Fibroblast of peridontal ligament (primary cell): ENCODE data around the gene BCAS1.
A peak's percentile ranks its signal among the peaks of the same experiment; 100 is the strongest.
"Not testable (repeated sequence)": the region's sequence is repeated elsewhere in the genome, so short reads cannot be mapped to it uniquely, and the experiment has no call there.

Experiments used
- DNase-seq: peaks from one replicate; pipeline ENCODE4 v3.0.0-alpha.2; 2010; ENCODE audit errors: extremely low read depth

Gene BCAS1

DNA sequence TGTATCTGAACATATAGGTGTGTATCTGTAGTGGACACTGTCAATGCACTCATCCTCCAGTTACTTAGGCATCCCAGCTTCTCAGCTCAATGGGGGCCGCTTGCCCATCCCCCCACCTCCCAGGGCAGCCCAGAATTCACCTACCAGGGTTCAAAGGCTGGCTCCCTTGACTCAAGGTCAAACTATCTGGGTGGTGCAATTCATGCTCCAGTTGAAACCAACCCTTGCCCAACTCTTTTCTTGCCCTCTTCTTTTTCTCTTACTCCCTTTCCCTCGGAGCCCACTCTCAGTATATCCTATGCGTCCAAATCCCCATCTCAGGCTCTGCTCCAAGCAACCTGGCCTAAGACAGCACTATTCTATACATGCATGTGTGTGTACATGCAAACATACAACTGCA is 127.4 kb downstream of the BCAS1 start:
- no peak for DNase-seq

DNA sequence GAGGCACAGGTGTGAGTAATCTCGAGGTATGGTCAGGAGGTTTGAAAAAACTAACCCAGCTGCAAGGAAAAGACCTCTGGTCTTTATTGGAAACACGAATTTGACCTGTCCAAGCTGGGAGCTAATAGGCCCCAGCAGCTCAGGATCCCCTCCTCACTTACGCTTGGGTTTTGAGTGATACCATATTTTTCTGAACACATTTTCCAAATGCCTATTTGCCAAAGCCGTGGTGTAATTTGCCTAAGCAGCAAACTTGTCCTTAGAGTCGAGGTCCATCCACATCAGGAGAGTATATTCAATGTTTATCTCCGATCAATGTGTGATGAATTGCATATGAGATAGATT is 128.0 kb downstream of the BCAS1 start:
- DNase-seq, result no peak

DNA sequence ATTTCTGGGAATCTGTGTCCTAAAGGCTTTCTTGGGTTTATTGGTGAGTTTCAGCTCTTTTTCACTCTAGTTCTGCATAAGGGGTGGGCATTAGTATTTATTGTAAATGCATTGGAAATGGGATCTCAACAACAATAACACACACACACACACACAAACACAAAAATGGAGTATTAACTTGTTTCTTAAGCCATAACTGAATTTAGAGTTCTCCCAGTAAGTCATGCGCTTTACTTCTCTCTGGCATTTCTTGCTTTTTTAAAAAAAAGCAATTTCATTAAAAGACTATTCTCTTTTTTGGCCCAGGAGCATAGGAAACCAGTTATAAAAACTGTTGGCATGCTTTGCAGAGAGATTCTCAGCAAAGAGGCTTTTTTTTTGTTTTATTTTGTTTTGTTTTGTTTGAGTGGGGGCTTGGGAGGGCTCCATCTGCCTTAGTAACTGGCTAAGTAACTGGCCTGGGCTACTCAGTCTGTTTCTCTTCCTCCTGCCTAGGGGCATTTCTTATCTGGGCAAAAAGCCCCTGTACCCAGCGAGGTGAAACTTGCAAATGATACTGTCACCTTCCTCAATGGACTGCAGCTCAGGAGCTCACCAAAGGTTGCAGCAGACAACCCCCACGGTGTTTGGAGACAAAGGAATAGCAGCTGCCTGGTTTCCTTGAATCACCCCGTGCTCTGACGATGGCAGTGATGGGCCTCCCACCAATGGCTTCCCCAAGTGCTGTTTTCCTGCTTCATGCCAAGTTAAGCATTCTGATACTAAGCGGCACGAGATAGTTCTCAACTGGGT is 128.5 kb downstream of the BCAS1 start:
- no peak for DNase-seq

- DNase-seq, result peak; percentile 88
Measured at GRCh38 chr20:53940907-53941545, 129.4 kb downstream of the BCAS1 start.

DNA sequence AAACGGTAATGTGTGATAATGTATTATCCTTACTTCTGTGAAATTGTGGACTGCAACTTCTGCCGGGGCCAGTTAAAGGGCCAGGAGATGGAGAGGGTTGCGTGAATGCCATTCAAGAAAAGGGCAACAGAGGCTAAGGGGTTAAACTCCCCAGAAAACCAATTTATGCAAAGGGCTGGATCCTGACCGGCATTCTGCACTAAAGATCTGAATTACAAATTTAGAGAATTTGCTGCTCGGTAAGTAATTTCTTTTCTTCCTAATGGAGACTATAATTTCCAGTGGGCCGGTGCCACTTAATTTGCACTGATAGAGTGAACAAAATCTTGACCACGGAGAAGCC is 130.1 kb downstream of the BCAS1 start:
- DNase-seq, result no peak

- DNase-seq, result peak; percentile 98
Measured at GRCh38 chr20:53939572-53940359, 130.6 kb downstream of the BCAS1 start.

- no peak for DNase-seq
Measured at GRCh38 chr20:53939190-53939571, 131.2 kb downstream of the BCAS1 start.

DNA sequence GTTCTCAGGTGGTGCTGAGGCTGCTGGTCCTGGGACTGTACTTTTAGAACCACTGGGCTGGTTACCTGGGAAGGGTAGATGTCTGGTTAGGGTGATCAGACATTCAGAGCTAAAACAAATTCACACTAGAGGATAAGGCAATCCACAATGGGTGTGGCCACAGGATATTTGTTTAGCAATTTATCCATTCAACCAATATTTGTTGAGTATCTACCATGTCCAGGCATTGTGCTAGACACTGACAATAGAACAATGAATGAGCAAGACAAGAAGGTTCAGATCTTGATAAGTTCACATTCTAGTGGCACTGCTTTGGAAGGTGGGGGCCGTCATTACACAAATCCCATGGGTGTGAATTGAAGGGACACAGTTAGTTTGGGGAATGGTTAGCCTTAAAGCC is 131.7 kb downstream of the BCAS1 start:
- no peak for DNase-seq

DNA sequence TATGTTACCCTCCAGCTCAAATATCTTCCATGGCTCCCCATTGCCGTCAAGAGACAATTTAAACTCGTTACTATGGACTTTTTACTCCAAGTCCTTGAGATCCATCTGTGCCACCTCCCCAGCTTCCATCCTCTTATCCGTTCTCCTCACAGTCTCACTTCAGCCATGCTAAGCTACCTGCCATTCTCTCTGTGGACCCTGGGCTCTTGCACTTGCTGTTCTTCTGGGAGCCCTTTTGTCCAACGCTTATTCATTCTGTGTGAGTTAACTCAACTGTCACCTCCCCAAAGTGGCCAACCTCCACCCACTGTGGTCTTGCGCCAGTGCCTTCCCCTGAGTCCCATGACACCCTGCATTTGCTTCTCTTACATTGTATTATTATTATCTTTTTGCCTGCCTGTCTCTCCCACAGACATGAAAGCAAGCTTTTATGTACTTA is 132.4 kb downstream of the BCAS1 start:
- DNase-seq, result no peak

DNA sequence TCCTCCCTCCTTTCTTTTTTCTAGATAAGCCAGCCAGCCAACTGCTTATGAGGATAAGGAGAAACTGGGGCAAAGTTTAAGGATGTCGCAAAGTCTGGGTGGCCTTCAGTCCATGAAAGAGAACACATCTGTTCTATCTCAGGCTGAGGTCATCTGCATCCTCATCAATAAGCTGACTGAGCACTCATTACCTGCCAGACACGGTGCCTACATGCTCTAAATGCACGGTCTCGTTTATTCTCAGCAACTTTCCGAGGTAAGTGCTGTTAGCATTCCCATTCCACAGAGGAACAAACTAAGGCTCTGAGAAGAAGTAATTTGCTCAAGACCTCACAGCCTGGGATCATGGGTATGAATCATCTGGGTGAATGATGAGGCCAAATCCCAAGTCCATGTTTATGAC is 133.1 kb downstream of the BCAS1 start:
- no peak for DNase-seq

- no peak for DNase-seq
Measured at GRCh38 chr20:53935344-53936084, 134.9 kb downstream of the BCAS1 start.

GRCh38 chr20:53934421-53935343 is 135.7 kb downstream of the BCAS1 start:
- peak; percentile 86 for DNase-seq

- no peak for DNase-seq
Measured at GRCh38 chr20:53933232-53933846, 137.1 kb downstream of the BCAS1 start.

DNA sequence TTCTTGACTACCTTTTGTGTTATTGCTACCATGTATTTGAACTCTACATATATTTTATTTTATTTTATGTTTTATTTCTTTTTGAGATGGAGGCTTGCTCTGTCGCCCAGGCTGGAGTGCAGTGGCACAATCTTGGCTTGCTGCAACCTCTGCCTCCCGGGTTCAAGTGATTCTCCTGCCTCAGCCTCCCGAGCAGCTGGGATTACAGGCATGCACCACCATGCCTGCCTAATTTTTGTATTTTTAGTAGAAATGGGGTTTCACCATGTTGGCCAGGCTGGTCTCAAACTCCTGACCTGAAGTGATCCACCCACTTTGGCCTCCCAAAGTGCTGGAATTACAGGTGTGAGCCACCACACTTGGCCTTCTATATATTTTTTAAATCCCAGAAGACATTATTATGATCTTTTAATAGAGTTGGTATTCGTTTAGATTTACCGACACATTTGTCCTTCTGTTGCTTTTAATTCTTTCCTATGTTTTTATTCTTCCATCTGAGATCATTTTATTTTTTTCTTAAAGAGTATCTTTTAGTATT is 137.7 kb downstream of the BCAS1 start:
- DNase-seq, result not testable (repeated sequence)

DNA sequence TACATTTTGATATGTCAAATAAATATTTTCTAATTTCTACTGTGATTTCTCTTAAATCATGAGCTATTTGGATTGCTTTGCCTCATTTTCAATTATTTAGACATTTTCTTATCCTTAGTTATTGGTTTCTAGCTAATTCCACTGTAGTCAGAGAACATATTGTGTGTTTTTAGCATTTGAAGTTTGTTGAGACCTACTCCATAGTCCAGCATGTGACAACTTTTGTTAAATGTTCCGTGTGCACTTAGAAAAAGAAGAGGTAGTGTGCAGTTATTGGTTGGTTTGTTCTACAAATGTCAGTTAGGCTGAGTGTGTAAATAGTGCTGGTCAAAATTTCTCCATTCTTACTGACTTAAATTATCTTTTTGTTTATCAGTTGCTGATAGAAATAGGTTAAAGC is 138.8 kb downstream of the BCAS1 start:
- no peak for DNase-seq

DNA sequence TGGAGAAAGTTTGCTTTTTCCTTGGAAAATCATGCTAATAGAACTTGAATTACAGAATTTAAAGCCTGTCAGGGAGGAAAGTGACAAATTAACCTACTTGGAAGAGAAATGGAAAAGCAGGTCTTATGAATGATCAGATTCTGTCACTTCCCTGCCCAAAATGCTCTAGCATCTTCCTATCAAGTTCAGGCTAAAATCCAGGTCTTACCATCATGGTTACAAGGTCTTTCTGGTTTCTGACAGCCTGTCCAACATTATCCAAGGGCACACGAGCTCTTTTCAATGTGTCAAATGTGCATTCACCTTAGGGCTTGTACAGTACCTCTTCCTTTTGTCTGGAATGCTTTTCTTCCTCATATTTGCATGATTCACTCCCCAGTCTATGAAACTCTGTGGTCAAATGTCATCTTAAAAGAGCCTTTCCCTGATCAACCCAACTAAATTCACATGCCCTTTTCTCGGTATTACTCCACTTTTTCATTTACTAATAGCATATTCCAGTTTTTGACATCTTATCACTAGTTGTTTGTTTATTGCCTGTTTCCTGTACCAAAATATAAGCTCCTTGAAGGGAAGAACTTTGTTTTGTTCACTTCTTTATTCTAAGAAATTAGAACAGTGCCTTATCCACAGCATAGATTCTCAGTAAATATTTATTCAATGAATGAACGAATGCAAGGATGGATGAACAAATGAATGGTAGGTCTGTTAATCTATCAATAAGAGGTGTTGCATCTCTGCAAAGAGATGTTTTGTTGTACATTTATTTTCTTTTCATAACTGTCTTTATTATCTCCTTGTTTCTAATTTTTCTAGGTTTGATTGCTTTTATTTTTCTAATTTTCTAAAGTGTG is 139.5 kb downstream of the BCAS1 start:
- DNase-seq, result no peak

DNA sequence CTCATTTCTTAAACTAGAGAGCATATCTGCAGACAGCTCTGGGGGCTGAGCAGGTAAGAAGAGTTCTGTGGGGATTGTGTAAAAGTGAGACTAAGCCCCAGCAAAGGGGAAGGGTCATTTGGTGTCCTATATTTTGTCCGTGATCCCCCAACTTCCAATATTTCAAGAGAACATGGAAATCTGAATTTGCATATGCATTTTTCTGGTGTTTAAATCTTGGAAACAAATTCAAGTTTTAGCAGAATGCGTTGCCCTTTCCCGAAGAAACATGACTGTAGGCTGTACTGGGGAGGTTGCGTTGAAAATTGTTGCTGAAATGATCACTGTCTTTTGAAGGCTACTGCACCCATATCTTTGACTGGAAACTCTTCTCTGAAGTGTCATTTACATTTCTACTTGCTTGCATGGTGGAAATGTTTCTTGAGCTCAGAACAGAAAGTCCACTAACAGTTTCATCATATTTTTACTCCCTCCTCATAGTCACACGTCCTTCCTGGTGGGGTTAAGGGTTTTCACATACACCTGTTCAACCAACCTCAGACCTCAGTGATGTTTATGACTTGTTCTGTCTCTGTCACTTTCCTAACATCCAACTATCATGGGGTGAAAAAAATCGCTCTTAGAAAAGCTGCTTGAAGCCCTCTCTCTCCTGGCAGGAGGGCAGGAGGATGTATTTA is 140.3 kb downstream of the BCAS1 start:
- DNase-seq, result no peak

- no peak for DNase-seq
Measured at GRCh38 chr20:53929399-53929798, 141.0 kb downstream of the BCAS1 start.

DNA sequence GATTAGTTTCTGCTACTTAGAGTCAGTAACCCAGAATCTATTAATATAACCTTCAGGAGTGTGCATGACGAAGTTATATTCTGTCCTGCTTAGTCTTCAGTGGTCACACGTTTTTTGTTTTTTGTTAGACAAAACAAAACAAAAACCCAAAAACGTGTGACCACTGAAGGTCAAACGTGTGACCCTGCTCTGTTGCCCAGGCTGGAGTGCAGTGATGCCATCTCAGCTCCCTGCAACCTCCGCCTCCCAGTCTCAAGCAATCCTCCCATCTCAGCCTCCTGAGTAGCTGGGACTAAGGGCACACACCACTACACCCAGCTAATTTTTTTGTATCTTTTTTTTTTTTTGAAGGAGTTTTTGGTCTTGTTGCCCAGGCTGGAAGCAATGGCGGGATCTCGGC is 142.4 kb downstream of the BCAS1 start:
- DNase-seq, result no peak
